NCI-H774 (cell line): ENCODE measurements around the gene AZIN2.
"Not testable (repeated sequence)": the region's sequence is repeated elsewhere in the genome, so short reads cannot be mapped to it uniquely, and the experiment has no call there.

Experiments
- DNase-seq: peaks from one replicate; lab custom pipeline; 2025; lab: John Stamatoyannopoulos, UW

Gene AZIN2

GRCh38 chr1:33057095-33057494 lies 23.9 kb upstream of the AZIN2 start:
- no peak for DNase-seq

DNA sequence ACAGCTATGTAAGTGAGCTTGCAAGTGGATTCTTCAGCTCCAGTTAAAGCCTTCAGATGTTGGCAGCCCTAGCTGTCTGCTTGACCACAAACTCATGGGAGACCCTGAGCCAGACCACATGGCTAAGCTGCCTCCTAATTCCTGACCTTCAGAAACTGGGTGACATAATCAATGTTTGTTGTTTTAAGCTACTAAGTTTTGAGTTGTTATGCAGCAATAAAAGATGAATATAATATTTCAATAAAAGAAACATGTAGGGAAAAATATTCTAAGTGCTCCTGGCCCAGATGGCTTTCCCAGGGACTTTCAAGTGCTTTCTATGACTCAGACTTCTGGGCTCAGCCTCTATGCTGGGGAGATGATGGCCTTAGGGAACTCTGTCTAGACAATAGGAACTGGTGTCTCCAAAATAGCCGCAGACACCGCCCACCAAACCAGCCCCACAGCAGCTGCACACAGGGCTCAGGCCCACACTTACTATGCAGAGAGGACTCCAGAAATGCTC lies 20.3 kb upstream of the AZIN2 start:
- no peak for DNase-seq

- no peak for DNase-seq
Measured at GRCh38 chr1:33061834-33062233, 19.1 kb upstream of the AZIN2 start.

DNA sequence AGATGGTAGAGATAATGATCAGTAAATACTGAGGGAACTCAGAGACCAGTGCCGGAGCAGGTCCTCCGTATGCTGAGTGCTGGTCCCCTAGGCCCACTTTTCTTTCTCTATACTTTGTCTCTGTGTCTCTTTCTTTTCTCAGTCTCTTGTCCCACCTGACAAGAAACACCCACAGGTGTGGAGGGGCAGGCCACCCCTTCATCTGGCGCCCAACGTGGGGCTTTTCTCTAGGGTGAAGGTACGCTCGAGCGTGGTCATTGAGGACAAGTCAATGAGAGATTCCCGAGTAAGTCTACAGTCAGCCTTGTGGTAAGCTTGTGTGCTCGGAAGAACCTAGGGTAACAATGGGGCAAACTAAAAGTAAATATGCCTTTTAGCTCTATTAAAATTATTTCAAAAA lies 16.7 kb upstream of the AZIN2 start:
- not testable (repeated sequence) for DNase-seq

DNA sequence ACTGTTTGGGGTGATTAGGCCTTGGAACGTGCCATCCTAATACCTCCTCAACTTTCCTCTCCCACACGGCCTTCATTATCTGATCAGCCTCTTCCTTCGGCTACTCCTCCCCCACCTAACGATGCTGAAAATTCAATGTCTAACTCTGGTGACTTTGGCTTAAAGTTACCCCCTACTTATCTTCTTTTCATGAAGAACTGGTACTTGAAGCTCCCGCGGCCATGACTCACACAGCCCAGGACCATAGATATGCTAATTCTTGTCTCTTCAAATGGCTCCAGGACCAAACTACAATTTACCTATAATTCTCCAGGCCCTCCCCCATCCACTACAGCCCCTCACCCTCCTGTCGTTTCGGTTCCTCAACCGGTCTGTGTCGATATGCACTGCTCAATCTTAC lies 15.7 kb upstream of the AZIN2 start:
- DNase-seq = no peak

GRCh38 chr1:33066477-33066876 lies 14.5 kb upstream of the AZIN2 start:
- not testable (repeated sequence) for DNase-seq

DNA sequence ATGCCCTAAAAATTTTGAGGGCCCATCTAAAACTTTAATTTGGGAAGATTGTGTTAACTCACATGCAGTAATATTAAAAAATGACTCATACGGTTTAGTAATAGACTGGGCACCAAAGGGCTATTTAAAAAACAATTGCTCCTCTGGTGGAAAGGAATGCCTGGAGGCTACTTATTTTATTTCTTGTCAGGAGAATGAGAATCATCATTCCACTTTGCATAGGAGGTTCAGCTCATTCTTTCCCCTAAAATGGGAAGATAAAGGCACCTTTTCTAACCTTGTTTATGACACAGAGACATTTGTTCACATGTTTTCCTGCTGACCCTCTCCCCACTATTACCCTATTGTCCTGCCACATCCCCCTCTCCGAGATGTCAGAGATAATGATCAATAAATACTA lies 12.8 kb upstream of the AZIN2 start:
- not testable (repeated sequence) for DNase-seq

GRCh38 chr1:33070628-33071027 lies 10.3 kb upstream of the AZIN2 start:
- no peak for DNase-seq

DNA sequence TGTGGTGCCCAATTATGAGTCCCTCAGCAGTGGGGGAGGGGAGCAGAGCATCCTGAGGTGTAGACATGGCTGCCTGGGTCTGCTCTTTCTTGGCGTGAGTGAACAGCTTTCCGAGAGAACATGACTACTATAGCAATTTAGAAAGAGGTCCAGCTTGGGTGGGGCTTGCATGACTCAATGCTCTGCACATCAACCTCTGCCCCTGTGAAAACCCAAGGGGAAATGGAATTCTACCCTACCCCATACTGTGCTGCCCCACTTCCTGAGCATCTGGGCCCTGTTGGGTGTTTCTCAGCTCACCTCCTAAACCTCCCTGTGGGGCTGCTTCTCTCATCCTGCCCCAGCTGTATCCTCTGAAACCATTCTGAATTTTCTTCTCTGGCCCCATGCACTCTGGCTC lies 8.2 kb upstream of the AZIN2 start:
- DNase-seq = no peak

GRCh38 chr1:33074193-33074945 lies 6.6 kb upstream of the AZIN2 start:
- DNase-seq = no peak

- no peak for DNase-seq
Measured at GRCh38 chr1:33078030-33078591, 2.8 kb upstream of the AZIN2 start.

GRCh38 chr1:33080373-33080772 lies 580 bp upstream of the AZIN2 start:
- DNase-seq = no peak

DNA sequence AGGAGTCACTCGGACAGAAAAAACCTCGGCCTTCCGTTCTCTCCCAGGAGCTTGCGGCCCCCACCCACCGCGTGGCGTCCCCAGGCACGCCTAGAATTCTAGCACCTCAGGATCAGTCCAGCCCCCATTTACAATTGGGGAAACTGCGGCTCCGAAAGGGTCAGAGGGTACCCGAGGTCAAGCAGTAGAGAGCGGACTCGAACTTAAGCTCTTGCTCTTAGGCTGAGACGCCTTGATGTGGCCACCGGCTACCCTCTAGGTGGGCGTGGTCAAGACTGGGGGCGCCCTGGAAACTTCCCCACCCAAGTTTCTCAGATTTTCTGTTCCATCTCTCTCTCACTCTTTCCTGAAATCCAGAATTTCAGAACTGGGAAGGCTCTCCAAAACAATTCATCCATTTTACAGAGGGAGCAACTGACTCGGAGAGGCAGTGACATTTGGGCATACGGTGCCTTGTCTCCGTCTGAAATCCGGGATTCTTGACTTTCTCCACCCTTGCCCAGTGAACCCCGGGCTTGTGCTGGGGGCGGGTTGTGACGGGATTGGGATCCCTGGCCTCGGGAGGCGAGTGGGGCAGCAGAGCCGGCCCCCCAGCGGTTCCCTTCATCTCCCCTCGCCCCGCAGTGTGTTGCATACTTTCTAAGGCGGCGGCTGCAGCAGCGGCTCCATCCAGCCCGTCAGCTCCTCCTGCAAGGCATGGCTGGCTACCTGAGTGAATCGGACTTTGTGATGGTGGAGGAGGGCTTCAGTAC lies 777 bp downstream of the AZIN2 start:
- no peak for DNase-seq

DNA sequence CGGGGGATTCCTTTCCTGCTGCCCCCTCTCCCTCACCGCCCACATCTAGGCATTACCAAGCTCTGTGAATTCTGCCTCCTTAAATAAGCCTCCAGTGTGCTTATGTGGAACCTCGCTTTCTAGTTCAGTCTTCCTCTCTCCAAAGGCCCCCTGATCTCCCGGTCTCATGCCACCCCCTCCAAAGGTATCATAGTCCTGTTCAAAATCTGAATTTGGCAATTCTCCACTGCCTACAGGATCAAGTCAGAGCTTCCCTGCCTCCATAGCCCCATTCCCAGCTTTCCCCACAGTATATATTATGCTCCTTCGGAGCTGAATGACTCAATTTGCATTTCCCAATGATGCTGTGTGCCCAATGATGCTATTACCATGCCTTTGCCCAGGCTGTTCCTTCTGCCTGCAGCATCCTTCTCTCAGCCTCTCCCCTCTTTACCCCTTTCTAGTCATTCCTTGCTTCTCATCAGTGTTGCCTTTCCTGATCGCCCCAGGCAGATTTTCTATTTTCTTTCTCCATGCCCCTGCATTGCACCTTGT lies 1.7 kb downstream of the AZIN2 start:
- DNase-seq = no peak

- no peak for DNase-seq
Measured at GRCh38 chr1:33085332-33085731, 4.4 kb downstream of the AZIN2 start.

- peak; percentile 72 for DNase-seq
Measured at GRCh38 chr1:33086384-33086850, 5.5 kb downstream of the AZIN2 start.

DNA sequence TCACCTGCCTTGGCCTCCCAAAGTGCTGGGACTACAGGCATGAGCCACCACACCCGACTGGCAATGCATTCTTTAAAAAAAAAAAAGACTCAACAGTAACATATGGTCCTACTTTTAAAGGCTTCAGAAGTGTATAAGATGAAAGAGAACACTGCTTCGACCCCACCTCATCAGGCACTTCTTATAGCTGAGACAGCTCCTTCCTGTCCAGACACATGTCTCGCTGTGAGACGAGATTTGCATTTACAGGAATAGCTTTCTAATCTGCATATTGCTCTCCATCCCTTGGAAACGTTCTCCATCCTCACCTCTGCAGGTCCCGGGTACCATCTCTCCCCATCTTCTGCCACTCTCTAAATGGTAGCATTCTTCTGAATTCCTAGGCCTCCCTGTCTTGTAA lies 6.7 kb downstream of the AZIN2 start:
- no peak for DNase-seq

DNA sequence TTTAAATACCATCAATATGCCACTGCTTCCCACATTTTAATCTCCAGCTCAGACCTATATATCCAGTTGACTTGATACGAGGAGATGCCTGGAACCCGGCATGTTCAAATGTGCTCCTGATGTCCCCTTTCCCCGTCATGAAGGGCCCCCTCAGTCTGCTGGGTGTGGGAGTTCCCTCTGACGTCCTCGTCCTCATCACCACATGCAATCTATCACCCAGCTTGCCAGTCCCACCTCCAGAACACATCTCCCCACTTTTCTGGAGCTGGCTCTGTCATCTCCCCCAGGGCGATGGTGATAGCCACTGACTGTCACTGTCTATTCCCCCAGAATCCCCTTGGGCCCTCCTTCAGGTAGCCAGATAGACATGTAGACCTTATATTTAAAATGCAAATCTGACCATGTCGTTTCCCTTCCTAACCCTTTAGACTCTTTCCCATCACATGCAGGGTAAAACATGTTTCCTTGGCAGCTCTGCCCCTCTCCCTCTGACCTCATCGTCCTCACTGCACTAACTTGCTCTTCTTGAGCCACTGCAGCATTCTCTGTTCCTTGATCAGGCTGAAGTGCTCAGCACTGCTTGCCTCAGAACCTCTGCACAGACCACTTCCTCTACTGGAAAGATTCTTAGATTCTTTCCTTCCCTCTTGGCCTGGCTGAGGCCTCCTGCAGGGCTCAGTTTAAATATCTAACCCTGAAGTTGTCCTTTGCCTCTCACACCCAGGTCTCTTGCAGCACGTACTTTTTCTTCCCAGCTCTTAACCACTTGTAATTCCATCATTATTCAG lies 7.4 kb downstream of the AZIN2 start:
- DNase-seq = no peak

DNA sequence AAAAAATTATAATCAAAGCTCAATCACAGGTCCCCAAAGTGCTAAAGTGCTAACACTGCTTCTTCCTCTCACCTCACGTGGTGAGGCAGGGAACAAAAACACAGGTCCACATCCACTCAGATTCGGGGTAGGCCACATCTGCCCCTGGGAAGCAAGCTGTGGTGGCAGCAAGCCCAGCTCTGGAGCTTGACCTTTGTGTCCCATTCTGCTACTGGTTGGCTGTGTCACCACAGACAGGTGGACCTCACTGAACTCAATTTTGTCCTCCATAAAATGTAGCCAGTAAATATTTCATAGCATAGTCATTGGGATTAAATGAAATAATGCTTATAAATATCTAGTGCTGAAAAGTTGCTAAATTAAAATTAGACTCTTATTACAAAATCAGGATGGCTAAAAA lies 8.5 kb downstream of the AZIN2 start:
- no peak for DNase-seq

GRCh38 chr1:33092438-33092837 lies 11.5 kb downstream of the AZIN2 start:
- no peak for DNase-seq

- DNase-seq = no peak
Measured at GRCh38 chr1:33093004-33093403, 12.1 kb downstream of the AZIN2 start.

DNA sequence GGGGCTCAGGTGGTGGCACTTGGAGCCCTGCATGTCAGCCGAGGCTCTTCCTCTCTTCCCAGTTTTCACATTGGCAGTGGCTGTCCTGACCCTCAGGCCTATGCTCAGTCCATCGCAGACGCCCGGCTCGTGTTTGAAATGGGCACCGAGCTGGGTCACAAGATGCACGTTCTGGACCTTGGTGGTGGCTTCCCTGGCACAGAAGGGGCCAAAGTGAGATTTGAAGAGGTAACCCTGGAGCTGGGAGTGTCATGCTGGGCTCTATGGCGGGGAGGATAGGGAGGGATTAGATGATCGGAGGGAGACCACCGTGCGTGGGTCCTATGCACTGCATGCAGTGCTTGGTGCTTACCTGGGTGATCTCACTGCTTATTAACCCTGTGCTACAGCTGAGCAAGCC lies 13.5 kb downstream of the AZIN2 start:
- no peak for DNase-seq
